AG09309 (cell line): ENCODE results near the gene IL1RAPL1.

Experiments used
- DNase-seq: peaks from one replicate; pipeline ENCODE4 v3.0.0-alpha.2; 2010; ENCODE audit warnings: low read depth
- H3K4me3 ChIP-seq: 2 replicates; pipeline ENCODE4 v1.5.1; 2011; ENCODE audit warnings: mild to moderate bottlenecking, low read depth, low read length, moderate library complexity; ENCODE audit not compliant: control insufficient read depth
- CTCF ChIP-seq: IDR thresholded peaks from 2 replicates; pipeline ENCODE4 v1.5.1; 2011; ENCODE audit warnings: mild to moderate bottlenecking, low read depth, low read length, inconsistent platforms; ENCODE audit not compliant: insufficient read depth, control insufficient read depth; ENCODE audit errors: missing control alignments

IL1RAPL1 gene

DNA sequence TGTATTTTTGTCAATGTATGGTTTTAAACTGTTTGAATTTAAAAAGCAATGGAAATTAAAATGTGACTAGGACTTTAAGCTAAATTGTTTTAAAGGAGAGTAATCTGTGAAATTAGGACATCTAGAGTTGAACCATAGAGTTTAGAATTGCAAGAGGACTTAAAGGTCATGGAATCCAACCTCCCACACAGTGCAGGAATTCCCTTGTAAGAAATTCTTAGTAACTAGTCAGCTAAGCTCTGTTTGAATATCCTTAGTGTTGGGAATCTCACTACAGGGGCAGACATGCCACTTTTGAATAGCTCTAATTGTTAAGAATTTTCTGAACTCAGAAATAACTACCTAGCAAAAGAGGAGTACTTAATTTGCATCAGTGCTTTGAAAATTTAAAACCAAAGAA is 292.9 kb downstream of the IL1RAPL1 start:
- no peak for DNase-seq
- H3K4me3 ChIP-seq, result no peak overlapping the region
- no peak for TF ChIP-seq CTCF

DNA sequence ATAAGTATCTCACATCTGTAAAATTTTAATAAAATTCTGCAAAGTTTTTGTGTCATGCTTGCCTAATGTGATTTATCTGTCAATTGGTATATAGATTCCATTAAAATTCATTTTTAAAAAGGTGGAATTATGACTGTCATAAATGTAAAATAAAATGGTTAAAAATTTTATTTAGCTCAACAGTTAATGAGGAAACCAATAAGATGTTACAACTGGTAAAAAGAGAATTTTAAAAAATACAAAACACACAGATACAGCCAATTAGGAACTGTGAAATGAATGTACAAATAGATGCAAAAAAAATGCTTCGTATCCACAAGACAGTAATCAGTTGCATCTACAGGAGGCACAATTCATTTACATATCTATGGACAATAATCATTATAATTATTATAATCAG is 297.6 kb downstream of the IL1RAPL1 start:
- no peak overlapping the region for H3K4me3 ChIP-seq
- DNase-seq, result no peak
- TF ChIP-seq CTCF, result no peak

GRCh38 chrX:28888416-28888815 is 301.2 kb downstream of the IL1RAPL1 start:
- no peak for DNase-seq
- no peak overlapping the region for H3K4me3 ChIP-seq
- no peak for TF ChIP-seq CTCF

DNA sequence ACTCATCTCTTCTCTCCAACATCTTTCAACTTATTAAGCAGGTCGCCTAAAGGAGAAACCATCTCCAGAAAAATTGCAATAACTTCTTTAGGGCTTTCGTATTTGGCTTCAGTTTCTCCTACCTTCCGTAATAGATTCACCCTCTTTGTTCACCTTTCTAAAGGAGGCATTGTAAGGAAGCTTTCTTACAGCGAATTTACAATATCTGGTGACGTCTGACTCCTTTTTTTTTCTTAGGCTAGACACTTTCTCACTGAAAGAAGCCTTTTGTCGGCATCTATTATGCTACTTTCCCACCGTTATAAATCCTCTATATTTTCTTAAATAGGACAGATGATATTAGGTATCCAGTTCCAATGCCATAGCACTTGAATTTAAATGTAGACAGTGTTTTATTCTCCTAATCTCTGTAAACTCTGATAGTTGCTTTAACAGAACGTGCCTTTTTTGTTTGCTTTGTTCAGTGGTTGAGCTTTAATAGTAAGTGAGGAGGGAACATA is 302.4 kb downstream of the IL1RAPL1 start:
- DNase-seq, result no peak
- H3K4me3 ChIP-seq, result no peak overlapping the region
- no peak for TF ChIP-seq CTCF

DNA sequence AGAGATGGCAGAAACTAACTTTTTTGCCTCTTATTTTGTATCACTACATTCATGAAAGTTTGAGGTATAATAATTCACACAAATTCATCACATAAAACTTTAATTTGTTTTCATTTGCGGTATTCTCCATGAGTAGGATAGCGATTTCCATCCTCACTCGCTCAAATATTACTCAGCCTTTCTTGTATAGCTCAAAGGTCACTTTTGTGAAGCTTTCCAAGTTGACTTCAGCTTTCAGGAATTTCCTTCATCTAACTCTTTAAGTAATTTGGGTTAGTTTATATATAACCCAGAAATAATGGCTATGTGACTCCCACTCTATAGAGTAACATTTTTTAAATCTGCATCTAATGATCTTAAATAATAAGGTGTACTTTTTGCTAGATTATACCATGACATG is 314.4 kb downstream of the IL1RAPL1 start:
- no peak for DNase-seq
- TF ChIP-seq CTCF, result no peak
- no peak overlapping the region for H3K4me3 ChIP-seq

- DNase-seq, result no peak
- TF ChIP-seq CTCF, result no peak
- no peak overlapping the region for H3K4me3 ChIP-seq
Measured at GRCh38 chrX:28910487-28910886, 323.2 kb downstream of the IL1RAPL1 start.
